Subcutaneous abdominal adipose tissue (tissue), 5 donors: ENCODE measurements around the gene MAGEH1.
A peak's percentile ranks its signal among the peaks of the same experiment; 100 is the strongest.
"Not testable (repeated sequence)": the region's sequence is repeated elsewhere in the genome, so short reads cannot be mapped to it uniquely, and the experiment has no call there.

Experiments used
- H3K27ac ChIP-seq: one replicate; pipeline ENCODE4 v1.7.0; 2013; ENCODE audit warnings: low read depth, mild to moderate bottlenecking, inconsistent platforms, low read length, moderate library complexity
- H3K27me3 ChIP-seq, 5 donors: one replicate each; pipeline ENCODE4 v1.7.0; 2013; ENCODE audit warnings: low read length in 5 of 5, inconsistent platforms in 1 of 5; ENCODE audit not compliant: control insufficient read depth in 5 of 5, insufficient read depth in 4 of 5
- H3K36me3 ChIP-seq, 5 donors: one replicate each; pipeline ENCODE4 v1.7.0; 2013; ENCODE audit warnings: low read length in 5 of 5; ENCODE audit not compliant: control insufficient read depth in 5 of 5, insufficient read depth in 5 of 5
- H3K4me1 ChIP-seq, 5 donors: one replicate each; pipeline ENCODE4 v1.7.0; 2013; ENCODE audit warnings: low read length in 5 of 5, mild to moderate bottlenecking in 3 of 5, moderate library complexity in 1 of 5; ENCODE audit not compliant: control insufficient read depth in 5 of 5, insufficient read depth in 5 of 5
- H3K4me3 ChIP-seq, 5 donors: one replicate each; pipeline ENCODE4 v1.7.0; 2013; ENCODE audit warnings: low read length in 5 of 5, low read depth in 1 of 5
- H3K9ac ChIP-seq, 5 donors: one replicate each; pipeline ENCODE4 v1.7.0; 2013; ENCODE audit warnings: low read length in 5 of 5, mild to moderate bottlenecking in 4 of 5, moderate library complexity in 3 of 5
- H3K9me3 ChIP-seq, 5 donors: one replicate each; pipeline ENCODE4 v1.7.0; 2013; ENCODE audit warnings: low read length in 5 of 5; ENCODE audit not compliant: control insufficient read depth in 5 of 5
- donor health status: healthy.
- donor health status: healthy.
- donor health status: healthy.
- donor health status: healthy.
- donor health status: healthy.

The MAGEH1 gene

GRCh38 chrX:55451990-55452832, at the start of gene MAGEH1:
Gene MAGEH1, plus strand, starts transcription at chrX:55452127. Its CDS starts 248 bp downstream, at chrX:55452375.
- Histone ChIP-seq H3K4me3 (peak within 1 kb of the TSS; percentile 72 to 90 (median 78)), H3K27me3 (no peaks in the 10 kb centered on the region), H3K9ac (peak within 1 kb of the TSS; percentile 63 to 78 (median 73))

GRCh38 chrX:55427079-55427478, 24.8 kb upstream of the MAGEH1 start:
- H3K36me3 ChIP-seq, H3K9ac ChIP-seq, H3K27ac ChIP-seq, H3K4me1 ChIP-seq, H3K27me3 ChIP-seq, H3K9me3 ChIP-seq, H3K4me3 ChIP-seq: not testable (repeated sequence)

More at GRCh38 chrX:55451990-55452832, at the start of gene MAGEH1:
- peaks cover 0 to 2% (median 0%) of the 10 kb centered on the region in 5 donors for H3K9me3 ChIP-seq
- H3K4me1 ChIP-seq, result peaks cover 5 to 19% (median 14%) of the 10 kb centered on the region in 5 donors
- no peaks in the 10 kb centered on the region for H3K36me3 ChIP-seq
- H3K27ac ChIP-seq, result peak within 1 kb of the TSS; percentile 76

GRCh38 chrX:55443468-55443867, 8.5 kb upstream of the MAGEH1 start:
- peaks cover 0 to 17% (median 8%) of the 10 kb centered on the region in 5 donors for H3K27me3 ChIP-seq
- not testable (repeated sequence) for H3K36me3 ChIP-seq, H3K27ac ChIP-seq, H3K4me1 ChIP-seq, H3K4me3 ChIP-seq, H3K9me3 ChIP-seq, H3K9ac ChIP-seq

- H3K27me3 ChIP-seq, result no peaks in the 10 kb centered on the region
- no peak overlapping the region for H3K4me3 ChIP-seq
- H3K27ac ChIP-seq, result no peak overlapping the region
- H3K4me1 ChIP-seq, result peaks cover 5 to 19% (median 14%) of the 10 kb centered on the region in 5 donors
- H3K36me3 ChIP-seq, result no peaks in the 10 kb centered on the region
- peaks cover 0 to 2% (median 0%) of the 10 kb centered on the region in 5 donors for H3K9me3 ChIP-seq
- no peak overlapping the region for H3K9ac ChIP-seq
Observed at GRCh38 chrX:55450259-55450658, 1.7 kb upstream of the MAGEH1 start.

GRCh38 chrX:55451141-55451540, 786 bp upstream of the MAGEH1 start:
- no peaks in the 10 kb centered on the region for H3K27me3 ChIP-seq
- H3K4me1 ChIP-seq, result peaks cover 5 to 19% (median 14%) of the 10 kb centered on the region in 5 donors
- no peak overlapping the region for H3K27ac ChIP-seq

GRCh38 chrX:55451626-55451989, 319 bp upstream of the MAGEH1 start:
- no peaks in the 10 kb centered on the region for H3K27me3 ChIP-seq
- peak overlapping the region; percentile 76 for H3K27ac ChIP-seq
- peak overlapping the region; percentile 72 to 90 (median 78) for H3K4me3 ChIP-seq
- peak overlapping the region in 4 of 5 donors; percentile 51 to 78 (median 69) for H3K9ac ChIP-seq
- peaks cover 0 to 2% (median 0%) of the 10 kb centered on the region in 5 donors for H3K9me3 ChIP-seq
- peaks cover 5 to 19% (median 14%) of the 10 kb centered on the region in 5 donors for H3K4me1 ChIP-seq
- H3K36me3 ChIP-seq, result no peaks in the 10 kb centered on the region

More at GRCh38 chrX:55451141-55451540, 786 bp upstream of the MAGEH1 start:
- Histone ChIP-seq H3K9ac (peak overlapping the region in 3 of 5 donors; percentile 51 to 78 (median 75)), H3K4me3 (peak overlapping the region in 4 of 5 donors; percentile 72 to 90 (median 82)), H3K36me3 (no peaks in the 10 kb centered on the region), H3K9me3 (peaks cover 0 to 2% (median 0%) of the 10 kb centered on the region in 5 donors)

- no peaks in the 10 kb centered on the region for H3K36me3 ChIP-seq
- H3K4me3 ChIP-seq, result peak overlapping the region; percentile 72 to 90 (median 78)
- peaks cover 0 to 2% (median 0%) of the 10 kb centered on the region in 5 donors for H3K9me3 ChIP-seq
- H3K27ac ChIP-seq, result no peak overlapping the region
- peaks cover 5 to 19% (median 14%) of the 10 kb centered on the region in 5 donors for H3K4me1 ChIP-seq
- no peaks in the 10 kb centered on the region for H3K27me3 ChIP-seq
- H3K9ac ChIP-seq, result peak overlapping the region in 4 of 5 donors; percentile 69 to 78 (median 74)
Observed at GRCh38 chrX:55452833-55453124, 852 bp downstream of the MAGEH1 start.

- H3K9ac ChIP-seq, H3K36me3 ChIP-seq, H3K27me3 ChIP-seq, H3K9me3 ChIP-seq, H3K27ac ChIP-seq, H3K4me3 ChIP-seq: not testable (repeated sequence)
- H3K4me1 ChIP-seq, result peaks cover 5 to 19% (median 14%) of the 10 kb centered on the region in 5 donors
Observed at GRCh38 chrX:55455708-55456107, 3.8 kb downstream of the MAGEH1 start.

GRCh38 chrX:55459426-55459825, 7.5 kb downstream of the MAGEH1 start:
- not testable (repeated sequence) for H3K27ac ChIP-seq, H3K36me3 ChIP-seq, H3K4me1 ChIP-seq, H3K4me3 ChIP-seq, H3K9me3 ChIP-seq, H3K27me3 ChIP-seq, H3K9ac ChIP-seq

GRCh38 chrX:55459926-55460325, 8.0 kb downstream of the MAGEH1 start:
- not testable (repeated sequence) for H3K9me3 ChIP-seq, H3K27me3 ChIP-seq, H3K27ac ChIP-seq, H3K9ac ChIP-seq, H3K4me3 ChIP-seq, H3K36me3 ChIP-seq, H3K4me1 ChIP-seq
